Activated CD8-positive, alpha-beta T cell treated with anti-CD3 and anti-CD28 coated beads for 36 hours (primary cell): ENCODE results near the gene PLPP4. TPM values are rescaled to one million over a fixed set of nuclear protein-coding genes. Genes with fewer than 3 reads are reported as not detected.

ENCODE experiments used
- ATAC-seq: fragments of 200-7000 bp; cut with Tn5 transposase; one replicate; pipeline ENCODE4 v1.10.0; 2021; ENCODE audit warnings: mild to moderate bottlenecking, moderate library complexity
- CTCF ChIA-PET: fragments of 350-600 bp; sonication (Branson Sonifier 250); formaldehyde crosslinking; loops from one replicate; lab custom pipeline; 2021; ENCODE audit warnings: antibody characterized with exemption; lab: Charles Lee
- POLR2A ChIA-PET: fragments of 350-600 bp; sonication (Branson Sonifier 250); formaldehyde crosslinking; loops from one replicate; lab custom pipeline; 2021; ENCODE audit warnings: antibody characterized with exemption; lab: Charles Lee
- DNase-seq: peaks from one replicate; pipeline ENCODE4 v3.0.0-alpha.2; 2020
- H3K27ac Mint-ChIP-seq: one replicate; pipeline ENCODE4 v1.8.0; 2021; ENCODE audit warnings: mild to moderate bottlenecking, mixed read lengths
- H3K27me3 Mint-ChIP-seq: one replicate; pipeline ENCODE4 v1.8.0; 2021; ENCODE audit warnings: mixed read lengths
- H3K36me3 Mint-ChIP-seq: one replicate; pipeline ENCODE4 v1.8.0; 2021; ENCODE audit warnings: low read depth, mixed read lengths
- H3K4me1 Mint-ChIP-seq: one replicate; pipeline ENCODE4 v1.8.0; 2021; ENCODE audit warnings: low read depth, mixed read lengths
- H3K4me3 Mint-ChIP-seq: one replicate; pipeline ENCODE4 v1.8.0; 2021; ENCODE audit warnings: mild to moderate bottlenecking, moderate library complexity, mixed read lengths
- H3K9me3 Mint-ChIP-seq: one replicate; pipeline ENCODE4 v1.8.0; 2021; ENCODE audit warnings: mixed read lengths
- intact Hi-C: fragments of 100-400 bp; cut with micrococcal nuclease; formaldehyde crosslinking; loops from one replicate; pipeline ENCODE4 v1.10.0; 2022
- total RNA-seq, 2 experiments: library from RNA; stranded (reverse); gene quantifications; one replicate each; pipeline ENCODE4 v1.2.3, GENCODE V29; 2021
- TF ChIP-seq, protein P1 (sequence below): fragments of 200-600 bp; IDR thresholded peaks from one replicate; pipeline ENCODE4 v1.8.0; 2022; ENCODE audit warnings: antibody characterized with exemption, mild to moderate bottlenecking

The PLPP4 gene
- not detected for total RNA-seq

DNA sequence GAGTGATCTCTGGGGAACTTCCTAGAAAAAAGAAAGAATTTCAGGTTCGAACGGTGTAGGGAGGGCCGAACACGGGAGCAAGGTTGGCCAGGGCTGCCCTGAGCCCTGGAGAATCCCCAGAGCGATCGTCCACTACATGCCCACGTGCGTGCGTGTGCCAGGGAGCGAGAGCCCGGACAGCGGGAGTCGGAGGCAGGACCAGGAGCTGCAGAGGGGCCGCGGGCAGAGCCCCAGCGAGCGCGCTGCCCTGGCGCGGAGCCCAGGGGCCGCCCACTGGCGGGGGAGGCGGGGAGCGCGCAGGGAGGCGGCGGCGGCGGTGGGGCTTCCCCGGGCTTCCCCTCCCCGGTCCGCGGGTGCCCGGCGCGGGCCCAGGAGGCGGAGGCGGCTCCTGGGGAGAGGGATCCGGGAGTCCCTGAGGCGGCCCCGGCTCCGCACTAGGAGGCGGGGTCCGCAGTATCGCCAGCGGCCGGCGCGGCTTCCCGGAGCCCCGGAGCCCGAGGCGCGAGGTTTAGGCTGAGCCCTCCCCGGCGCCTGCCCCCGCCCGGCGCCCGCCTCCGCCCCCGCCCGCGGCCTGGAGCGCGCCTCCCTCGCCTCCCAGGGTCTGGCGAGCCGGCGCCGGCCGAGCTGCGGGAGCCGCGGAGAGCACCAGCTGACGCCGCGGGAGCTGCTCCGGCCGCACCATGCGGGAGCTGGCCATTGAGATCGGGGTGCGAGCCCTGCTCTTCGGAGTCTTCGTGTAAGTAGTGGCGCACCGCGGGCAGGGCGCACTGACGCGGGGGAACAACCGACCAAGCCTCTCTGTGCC lies at the start of gene PLPP4:
Gene PLPP4, plus strand, starts transcription at position 602 of the 805 bp plus-strand sequence. Its CDS starts 79 bp downstream, at position 681.
- peak within 1 kb of the TSS; percentile 28 for H3K4me3 Mint-ChIP-seq
- TF ChIP-seq, protein P1, sequence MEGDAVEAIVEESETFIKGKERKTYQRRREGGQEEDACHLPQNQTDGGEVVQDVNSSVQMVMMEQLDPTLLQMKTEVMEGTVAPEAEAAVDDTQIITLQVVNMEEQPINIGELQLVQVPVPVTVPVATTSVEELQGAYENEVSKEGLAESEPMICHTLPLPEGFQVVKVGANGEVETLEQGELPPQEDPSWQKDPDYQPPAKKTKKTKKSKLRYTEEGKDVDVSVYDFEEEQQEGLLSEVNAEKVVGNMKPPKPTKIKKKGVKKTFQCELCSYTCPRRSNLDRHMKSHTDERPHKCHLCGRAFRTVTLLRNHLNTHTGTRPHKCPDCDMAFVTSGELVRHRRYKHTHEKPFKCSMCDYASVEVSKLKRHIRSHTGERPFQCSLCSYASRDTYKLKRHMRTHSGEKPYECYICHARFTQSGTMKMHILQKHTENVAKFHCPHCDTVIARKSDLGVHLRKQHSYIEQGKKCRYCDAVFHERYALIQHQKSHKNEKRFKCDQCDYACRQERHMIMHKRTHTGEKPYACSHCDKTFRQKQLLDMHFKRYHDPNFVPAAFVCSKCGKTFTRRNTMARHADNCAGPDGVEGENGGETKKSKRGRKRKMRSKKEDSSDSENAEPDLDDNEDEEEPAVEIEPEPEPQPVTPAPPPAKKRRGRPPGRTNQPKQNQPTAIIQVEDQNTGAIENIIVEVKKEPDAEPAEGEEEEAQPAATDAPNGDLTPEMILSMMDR = no peak
- DNase-seq (no peak), ATAC-seq (peak; percentile 69)
- peaks cover 27% of the 10 kb centered on the region for H3K27me3 Mint-ChIP-seq
- H3K9me3 Mint-ChIP-seq = no peaks in the 10 kb centered on the region
- H3K27ac Mint-ChIP-seq = no peak within 1 kb of the TSS
- peaks cover 2% of the 10 kb centered on the region for H3K4me1 Mint-ChIP-seq
- ChIA-PET CTCF (no interaction called here), POLR2A (no interaction called here)
- no peaks in the 10 kb centered on the region for H3K36me3 Mint-ChIP-seq
- intact Hi-C loops = no loop called here

DNA sequence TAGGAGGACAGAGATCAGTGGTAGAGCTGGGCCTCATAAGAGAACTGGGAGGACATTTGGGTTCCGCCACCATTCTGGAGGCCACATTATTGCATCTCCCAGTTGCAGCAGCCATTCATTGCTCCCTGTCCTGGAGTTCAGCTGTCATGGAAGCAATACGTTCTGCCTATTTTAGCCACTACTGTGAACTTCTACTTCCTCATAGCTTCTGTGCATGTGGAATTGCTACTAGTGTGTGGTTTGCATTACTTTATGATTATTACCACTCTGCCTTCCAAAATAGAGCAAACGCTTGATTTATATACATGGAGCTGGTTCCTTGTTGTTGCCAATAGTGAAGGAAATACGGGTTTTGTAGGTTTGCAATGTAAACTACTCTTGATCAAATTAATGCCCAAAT lies 47.2 kb upstream of the PLPP4 start:
- no peak for ATAC-seq
- H3K27ac Mint-ChIP-seq = no peak overlapping the region
- H3K36me3 Mint-ChIP-seq = no peaks in the 10 kb centered on the region
- POLR2A ChIA-PET = no interaction called here
- no peaks in the 10 kb centered on the region for H3K4me1 Mint-ChIP-seq
- no peak overlapping the region for H3K4me3 Mint-ChIP-seq
- TF ChIP-seq, protein P1 = no peak
- intact Hi-C loops = no loop called here
- H3K9me3 Mint-ChIP-seq = no peaks in the 10 kb centered on the region
- peaks cover 5% of the 10 kb centered on the region for H3K27me3 Mint-ChIP-seq
- CTCF ChIA-PET = interaction anchor here (1.4 to 2.2 kb wide), 2 partner anchors 10 to 14 kb away, joined by 3 to 6 read pairs; no protein-coding TSS in a partner anchor
- DNase-seq = no peak

DNA sequence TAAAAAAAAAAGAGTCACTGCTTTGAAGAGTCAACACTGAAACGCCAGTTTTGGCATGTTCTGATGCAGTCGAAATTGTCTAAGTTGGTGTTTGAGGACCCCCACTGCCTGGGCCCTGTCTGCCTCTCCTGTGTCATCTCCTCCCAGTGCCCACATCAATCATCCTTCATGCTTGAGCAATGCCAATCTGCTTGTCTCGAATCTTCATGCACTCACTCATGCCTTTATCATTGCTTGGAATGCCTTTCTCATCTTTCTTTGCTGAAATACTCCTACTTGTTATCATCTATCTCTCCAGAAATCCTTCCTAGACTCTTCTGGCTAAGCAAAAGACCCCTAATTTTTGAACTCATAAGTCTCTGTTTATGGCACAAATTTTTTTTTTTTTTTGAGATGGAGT lies 42.1 kb upstream of the PLPP4 start:
- Mint-ChIP-seq H3K27me3 (peaks cover 5% of the 10 kb centered on the region), H3K9me3 (no peaks in the 10 kb centered on the region), H3K27ac (no peak overlapping the region), H3K4me1 (no peaks in the 10 kb centered on the region), H3K4me3 (no peak overlapping the region), H3K36me3 (no peaks in the 10 kb centered on the region)
- TF ChIP-seq, protein P1 = no peak
- ATAC-seq (no peak), DNase-seq (no peak)
- ChIA-PET CTCF (no interaction called here), POLR2A (no interaction called here)
- intact Hi-C loops = no loop called here

DNA sequence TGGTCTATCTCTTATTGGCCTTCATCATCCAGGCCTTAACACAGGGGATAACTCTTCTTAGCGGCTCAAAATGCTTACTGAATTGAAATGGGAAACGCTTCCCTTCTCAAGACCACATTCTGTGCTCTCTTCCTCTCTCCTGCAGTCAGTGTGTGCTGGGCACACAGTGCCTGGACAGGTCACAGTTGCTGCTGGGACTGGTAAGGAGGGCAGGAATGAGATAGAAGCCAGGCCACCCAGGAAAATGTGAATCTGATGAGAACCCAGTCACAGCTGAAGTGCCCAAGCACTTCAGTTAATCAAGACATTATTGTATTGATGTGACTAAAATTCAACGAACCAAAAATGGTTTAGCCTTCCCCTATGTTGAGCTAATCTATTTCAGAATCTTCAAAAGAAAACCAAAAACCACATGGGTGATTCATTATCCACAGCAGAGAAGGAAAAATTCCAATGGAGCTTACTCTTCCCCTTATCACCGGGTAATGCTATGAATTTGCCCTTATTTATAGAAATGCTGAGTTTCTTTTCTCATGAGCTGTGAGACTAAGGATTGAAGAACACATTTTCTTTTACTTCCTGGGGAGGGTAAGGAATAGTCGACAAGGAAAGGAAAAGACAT lies 41.2 kb upstream of the PLPP4 start:
- ATAC-seq (no peak), DNase-seq (no peak)
- Mint-ChIP-seq H3K4me3 (no peak overlapping the region), H3K27me3 (peaks cover 5% of the 10 kb centered on the region), H3K9me3 (no peaks in the 10 kb centered on the region), H3K4me1 (no peaks in the 10 kb centered on the region), H3K36me3 (no peaks in the 10 kb centered on the region), H3K27ac (no peak overlapping the region)
- TF ChIP-seq, protein P1 = no peak
- intact Hi-C loops = no loop called here
- ChIA-PET POLR2A (no interaction called here), CTCF (interaction anchor here (1.2 kb wide), 1 partner anchor 79 kb away, joined by 3 read pairs; no protein-coding TSS in a partner anchor)

DNA sequence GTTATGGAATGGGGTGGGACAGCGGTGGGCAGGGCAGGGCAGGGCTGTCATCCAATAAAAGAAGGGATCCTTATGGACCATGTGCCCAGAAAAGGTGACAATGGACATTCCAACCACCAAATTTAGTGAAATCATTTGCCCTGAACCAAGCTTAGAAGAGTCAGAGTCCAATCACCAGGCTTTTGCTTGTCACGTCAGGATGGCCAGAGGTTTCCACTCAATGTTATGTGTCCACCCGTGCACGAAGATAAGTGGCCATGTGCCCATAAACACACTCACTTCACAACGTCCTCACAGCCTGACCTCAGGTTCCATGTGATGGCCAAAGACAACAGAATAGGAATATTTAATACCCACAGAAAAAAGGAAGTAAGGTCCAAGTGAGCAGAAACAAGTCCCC lies 36.6 kb upstream of the PLPP4 start:
- H3K27me3 Mint-ChIP-seq = no peaks in the 10 kb centered on the region
- H3K4me3 Mint-ChIP-seq = no peak overlapping the region
- ChIA-PET CTCF (no interaction called here), POLR2A (no interaction called here)
- DNase-seq = no peak
- H3K9me3 Mint-ChIP-seq = no peaks in the 10 kb centered on the region
- H3K27ac Mint-ChIP-seq = no peak overlapping the region
- H3K4me1 Mint-ChIP-seq = no peaks in the 10 kb centered on the region
- intact Hi-C loops = loop anchor here (5.0 kb wide), 1 partner anchor 317 kb away; no protein-coding TSS in a partner anchor
- TF ChIP-seq, protein P1 = no peak
- no peak for ATAC-seq
- no peaks in the 10 kb centered on the region for H3K36me3 Mint-ChIP-seq
